ENCODE data around the gene NOC3L. TPM values are rescaled to one million over a fixed set of nuclear protein-coding genes. Genes with fewer than 3 reads are reported as not detected.
A peak's percentile ranks its signal among the peaks of the same experiment; 100 is the strongest.

NOC3L gene
- total RNA-seq, 1 donor from 2014 or later: 22.6 TPM

- H3K36me3 ChIP-seq (ENCODE audit: control insufficient read depth, insufficient read depth, low read length): no peaks in the 10 kb centered on the region
- H3K27me3 ChIP-seq (ENCODE audit: control insufficient read depth, insufficient read depth, low read length): no peaks in the 10 kb centered on the region
- no peak for FAIRE-seq
- TF ChIP-seq, protein P1, sequence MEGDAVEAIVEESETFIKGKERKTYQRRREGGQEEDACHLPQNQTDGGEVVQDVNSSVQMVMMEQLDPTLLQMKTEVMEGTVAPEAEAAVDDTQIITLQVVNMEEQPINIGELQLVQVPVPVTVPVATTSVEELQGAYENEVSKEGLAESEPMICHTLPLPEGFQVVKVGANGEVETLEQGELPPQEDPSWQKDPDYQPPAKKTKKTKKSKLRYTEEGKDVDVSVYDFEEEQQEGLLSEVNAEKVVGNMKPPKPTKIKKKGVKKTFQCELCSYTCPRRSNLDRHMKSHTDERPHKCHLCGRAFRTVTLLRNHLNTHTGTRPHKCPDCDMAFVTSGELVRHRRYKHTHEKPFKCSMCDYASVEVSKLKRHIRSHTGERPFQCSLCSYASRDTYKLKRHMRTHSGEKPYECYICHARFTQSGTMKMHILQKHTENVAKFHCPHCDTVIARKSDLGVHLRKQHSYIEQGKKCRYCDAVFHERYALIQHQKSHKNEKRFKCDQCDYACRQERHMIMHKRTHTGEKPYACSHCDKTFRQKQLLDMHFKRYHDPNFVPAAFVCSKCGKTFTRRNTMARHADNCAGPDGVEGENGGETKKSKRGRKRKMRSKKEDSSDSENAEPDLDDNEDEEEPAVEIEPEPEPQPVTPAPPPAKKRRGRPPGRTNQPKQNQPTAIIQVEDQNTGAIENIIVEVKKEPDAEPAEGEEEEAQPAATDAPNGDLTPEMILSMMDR (IDR thresholded peaks at IDR 0.05; ENCODE audit: insufficient read depth, low read length, severe bottlenecking): no peak
- DNase-seq (ENCODE audit: low read depth): no peak
- no peak overlapping the region for H3K4me3 ChIP-seq (ENCODE audit: low read depth, low read length)
These were observed 3.6 kb upstream of the NOC3L start for GRCh38 chr10:94366382-94366781.

DNA sequence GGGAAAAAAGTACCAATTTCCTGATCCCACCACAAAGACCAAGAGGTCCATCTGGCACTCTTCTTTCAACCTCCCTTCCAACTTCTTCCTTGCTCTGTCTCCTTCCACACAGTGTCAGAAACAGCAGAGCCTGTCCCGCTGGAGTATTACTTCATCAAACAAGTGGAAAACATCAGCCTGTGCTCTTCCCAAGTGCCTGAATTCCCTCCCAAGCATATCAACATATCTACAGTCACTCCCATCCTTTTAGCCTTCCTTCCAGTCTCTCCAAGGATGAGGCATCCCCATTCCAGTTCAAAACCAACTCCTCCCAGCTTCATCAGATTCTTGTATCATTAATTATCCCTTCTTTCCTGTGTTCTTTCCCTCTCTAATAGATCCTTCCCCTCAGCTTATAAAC, 1.7 kb upstream of the NOC3L start:
- Histone ChIP-seq H3K36me3 (ENCODE audit: control insufficient read depth, insufficient read depth, low read length) (no peaks in the 10 kb centered on the region), H3K4me3 (ENCODE audit: low read depth, low read length) (no peak overlapping the region), H3K27me3 (ENCODE audit: control insufficient read depth, insufficient read depth, low read length) (no peaks in the 10 kb centered on the region)
- DNase-seq (ENCODE audit: low read depth) (no peak), FAIRE-seq (peak; percentile 18)
- TF ChIP-seq, protein P1 (IDR thresholded peaks at IDR 0.05; ENCODE audit: insufficient read depth, low read length, severe bottlenecking): no peak

DNA sequence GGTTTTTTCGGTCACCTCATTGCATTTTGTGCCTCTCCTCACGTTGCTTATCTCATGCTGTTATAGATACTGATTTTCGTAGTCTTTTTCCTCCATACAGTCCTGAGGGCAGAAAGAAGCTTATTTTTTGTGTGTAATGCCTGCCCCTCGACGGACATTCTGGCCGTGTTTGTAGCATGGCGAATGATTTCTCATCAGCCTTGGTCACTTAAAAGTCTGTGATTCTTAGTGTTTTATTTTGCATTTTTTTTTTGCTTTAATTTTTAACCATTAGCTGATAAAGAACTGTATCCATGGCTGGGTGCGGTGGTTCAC, 469 bp upstream of the NOC3L start:
- Histone ChIP-seq H3K27me3 (ENCODE audit: control insufficient read depth, insufficient read depth, low read length) (no peaks in the 10 kb centered on the region), H3K36me3 (ENCODE audit: control insufficient read depth, insufficient read depth, low read length) (peaks cover 1% of the 10 kb centered on the region), H3K4me3 (ENCODE audit: low read depth, low read length) (peak overlapping the region; percentile 78)
- TF ChIP-seq, protein P1 (IDR thresholded peaks at IDR 0.05; ENCODE audit: insufficient read depth, low read length, severe bottlenecking): no peak
- DNase-seq (ENCODE audit: low read depth) (no peak), FAIRE-seq (no peak)

GRCh38 chr10:94361171-94361794, 1.5 kb downstream of the NOC3L start:
- DNase-seq (ENCODE audit: low read depth): peak; percentile 37

GRCh38 chr10:94358480-94358879, 4.3 kb downstream of the NOC3L start:
- no peak overlapping the region for H3K4me3 ChIP-seq (ENCODE audit: low read depth, low read length)
- TF ChIP-seq, protein P1 (IDR thresholded peaks at IDR 0.05; ENCODE audit: insufficient read depth, low read length, severe bottlenecking): no peak
- no peaks in the 10 kb centered on the region for H3K27me3 ChIP-seq (ENCODE audit: control insufficient read depth, insufficient read depth, low read length)
- peaks cover 4% of the 10 kb centered on the region for H3K36me3 ChIP-seq (ENCODE audit: control insufficient read depth, insufficient read depth, low read length)
- DNase-seq (ENCODE audit: low read depth) (peak; percentile 77), FAIRE-seq (no peak)

More at GRCh38 chr10:94361171-94361794, 1.5 kb downstream of the NOC3L start:
- TF ChIP-seq, protein P1 (IDR thresholded peaks at IDR 0.05; ENCODE audit: insufficient read depth, low read length, severe bottlenecking): no peak
- H3K4me3 ChIP-seq (ENCODE audit: low read depth, low read length): no peak overlapping the region
- no peak for FAIRE-seq
- H3K36me3 ChIP-seq (ENCODE audit: control insufficient read depth, insufficient read depth, low read length): peaks cover 3% of the 10 kb centered on the region
- no peaks in the 10 kb centered on the region for H3K27me3 ChIP-seq (ENCODE audit: control insufficient read depth, insufficient read depth, low read length)

- DNase-seq (ENCODE audit: low read depth) (no peak), FAIRE-seq (no peak)
- Histone ChIP-seq H3K36me3 (ENCODE audit: control insufficient read depth, insufficient read depth, low read length) (peaks cover 5% of the 10 kb centered on the region), H3K4me3 (ENCODE audit: low read depth, low read length) (no peak overlapping the region), H3K27me3 (ENCODE audit: control insufficient read depth, insufficient read depth, low read length) (no peaks in the 10 kb centered on the region)
- TF ChIP-seq, protein P1 (IDR thresholded peaks at IDR 0.05; ENCODE audit: insufficient read depth, low read length, severe bottlenecking): no peak
These were observed 5.5 kb downstream of the NOC3L start for GRCh38 chr10:94357193-94357592.

Data from bronchial epithelial cell (primary cell).